Uterus (tissue), 4 donors: ENCODE results near the gene ASPA. TPM values are rescaled to one million over a fixed set of nuclear protein-coding genes. Genes with fewer than 3 reads are reported as not detected.
"Not testable (repeated sequence)": the region's sequence is repeated elsewhere in the genome, so short reads cannot be mapped to it uniquely, and the experiment has no call there.

Experiments
- DNase-seq, 2 donors: peaks; one replicate each; pipeline ENCODE4 v3.0.0-alpha.2; 2019 to 2020
- H3K27ac ChIP-seq, 2 donors: fragments of 200-600 bp; sonication (generic); 1 replicate in 1 of 2; 2 replicates in 1 of 2; pipeline ENCODE4 v1.5.1; 2016 to 2018
- H3K27me3 ChIP-seq, 2 donors: fragments of 200-600 bp; sonication (generic); one replicate each; pipeline ENCODE4 v1.5.1; 2018 to 2019; ENCODE audit warnings: control low read depth in 1 of 2
- H3K36me3 ChIP-seq, 2 donors: fragments of 200-600 bp; sonication (generic); one replicate each; pipeline ENCODE4 v1.5.1; 2019; ENCODE audit warnings: control low read depth in 1 of 2
- H3K4me1 ChIP-seq, 2 donors: fragments of 200-600 bp; sonication (generic); one replicate each; pipeline ENCODE4 v1.5.1; 2018 to 2019; ENCODE audit warnings: control low read depth in 1 of 2
- H3K4me3 ChIP-seq, 2 donors: fragments of 200-600 bp; sonication (generic); 1 replicate in 1 of 2; 2 replicates in 1 of 2; pipeline ENCODE4 v1.5.1; 2018 to 2019; ENCODE audit warnings: mild to moderate bottlenecking in 1 of 2
- H3K9me3 ChIP-seq, 2 donors: fragments of 200-600 bp; sonication (generic); one replicate each; pipeline ENCODE4 v1.5.1; 2019; ENCODE audit warnings: control low read depth in 1 of 2
- CTCF ChIP-seq, 4 experiments: fragments of 200-600 bp in 2 of 4; fragments of 450-650 bp in 2 of 4; sonication (generic) in 2 of 4; IDR thresholded peaks; one replicate each; pipeline ENCODE4 v1.5.1; 2016 to 2019; ENCODE audit warnings: antibody characterized with exemption in 4 of 4, mild to moderate bottlenecking in 2 of 4, moderate library complexity in 1 of 4
- POLR2A ChIP-seq, 2 donors: fragments of 450-650 bp; IDR thresholded peaks; one replicate each; pipeline ENCODE4 v1.6.1; 2016; ENCODE audit warnings: antibody characterized with exemption in 2 of 2, mild to moderate bottlenecking in 1 of 2, moderate library complexity in 1 of 2
- intact Hi-C: fragments of 100-400 bp; cut with DNase I; formaldehyde crosslinking; loops from one replicate; pipeline ENCODE4 v1.15.1; 2023; ENCODE audit warnings: low total_unique reads
- total RNA-seq, 4 donors: library from RNA; depleted of rRNA in 3 of 4; stranded (reverse); fragments of >200 nt in 3 of 4; gene quantifications; one replicate each; pipeline versions ENCODE4 v1.1.0 to v1.2.4, GENCODE V29; 2014 to 2023
- donor health status: DM: yes; HTN: yes; CAD: no.

ASPA gene
- total RNA-seq, 4 donors from 2014 or later = 1.3 to 19.4 (median 12.1) TPM

DNA sequence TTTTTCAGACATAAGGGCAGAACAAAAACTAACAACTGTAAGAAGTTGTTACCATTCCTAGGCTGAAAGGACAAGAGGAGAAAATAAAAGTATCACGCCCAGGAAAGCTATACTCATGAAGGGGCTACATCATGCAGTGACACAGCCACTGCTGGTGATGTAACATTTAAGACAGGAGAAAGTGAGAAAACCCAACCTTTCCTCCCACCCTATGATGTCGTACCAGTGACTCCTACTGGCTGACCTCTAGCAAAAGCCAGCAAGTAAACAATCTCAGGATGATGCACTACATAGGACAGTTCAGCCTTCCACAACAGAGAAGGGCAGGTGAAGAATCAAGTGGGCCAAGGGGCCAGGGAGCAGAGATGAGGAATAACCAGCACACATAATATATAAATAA, 28.2 kb upstream of the ASPA start:
- H3K4me1 ChIP-seq = no peaks in the 10 kb centered on the region
- intact Hi-C loops = no loop called here
- no peak for TF ChIP-seq POLR2A (IDR thresholded peaks at IDR 0.05)
- no peak for TF ChIP-seq CTCF (IDR thresholded peaks at IDR 0.05)
- H3K27ac ChIP-seq = no peak overlapping the region
- H3K9me3 ChIP-seq = no peaks in the 10 kb centered on the region
- no peaks in the 10 kb centered on the region for H3K36me3 ChIP-seq
- no peaks in the 10 kb centered on the region for H3K27me3 ChIP-seq
- DNase-seq = no peak
- H3K4me3 ChIP-seq = no peak overlapping the region

DNA sequence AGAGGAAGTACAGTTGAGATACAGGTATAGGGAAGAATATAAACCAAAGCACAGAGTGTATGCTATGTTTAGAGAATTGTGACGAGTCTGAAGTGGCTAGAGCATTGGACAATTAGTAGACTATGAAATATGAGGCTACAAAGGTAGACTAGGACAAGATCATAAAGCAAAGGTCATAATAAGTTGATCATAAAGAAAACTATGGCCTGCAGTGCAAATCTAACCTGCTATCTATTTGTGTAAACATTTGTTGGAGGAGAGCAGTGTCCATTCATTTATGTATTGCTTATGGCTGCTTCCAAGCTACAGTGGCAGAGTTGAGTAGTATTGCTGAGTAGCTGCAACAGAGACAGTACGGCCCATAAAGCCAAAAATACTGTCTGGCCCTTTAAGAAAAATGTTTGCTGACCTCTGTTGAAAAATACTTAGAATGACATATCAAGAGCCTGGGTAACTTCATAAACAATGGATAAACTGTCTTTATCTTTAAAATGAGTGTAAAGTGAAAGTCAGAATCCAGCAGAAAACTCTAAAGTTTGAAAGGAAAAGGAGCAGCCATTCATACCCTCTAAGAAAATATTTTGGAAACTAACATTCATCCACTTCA, 27.6 kb upstream of the ASPA start:
- intact Hi-C loops = no loop called here
- Histone ChIP-seq H3K4me3 (no peak overlapping the region), H3K27me3 (no peaks in the 10 kb centered on the region), H3K36me3 (no peaks in the 10 kb centered on the region), H3K4me1 (no peaks in the 10 kb centered on the region), H3K27ac (no peak overlapping the region), H3K9me3 (no peaks in the 10 kb centered on the region)
- no peak for TF ChIP-seq CTCF (IDR thresholded peaks at IDR 0.05)
- no peak for TF ChIP-seq POLR2A (IDR thresholded peaks at IDR 0.05)
- no peak for DNase-seq

GRCh38 chr17:3466355-3466754, 9.4 kb upstream of the ASPA start:
- H3K9me3 ChIP-seq, intact Hi-C loops, H3K27me3 ChIP-seq, H3K36me3 ChIP-seq, H3K4me1 ChIP-seq, H3K27ac ChIP-seq, H3K4me3 ChIP-seq, DNase-seq: not testable (repeated sequence)

- no peak for TF ChIP-seq CTCF (IDR thresholded peaks at IDR 0.05)
- no peak for TF ChIP-seq POLR2A (IDR thresholded peaks at IDR 0.05)
- H3K4me1 ChIP-seq = no peaks in the 10 kb centered on the region
- intact Hi-C loops = no loop called here
- no peaks in the 10 kb centered on the region for H3K36me3 ChIP-seq
- no peak for DNase-seq
- H3K9me3 ChIP-seq = no peaks in the 10 kb centered on the region
- H3K4me3 ChIP-seq = no peak overlapping the region
- no peak overlapping the region for H3K27ac ChIP-seq
- H3K27me3 ChIP-seq = no peaks in the 10 kb centered on the region
These were observed 6.3 kb upstream of the ASPA start for GRCh38 chr17:3469529-3469928.

- no peaks in the 10 kb centered on the region for H3K27me3 ChIP-seq
- TF ChIP-seq POLR2A (IDR thresholded peaks at IDR 0.05) = no peak
- H3K4me1 ChIP-seq = no peaks in the 10 kb centered on the region
- DNase-seq = no peak
- intact Hi-C loops = no loop called here
- H3K4me3 ChIP-seq = no peak within 1 kb of the TSS
- no peaks in the 10 kb centered on the region for H3K9me3 ChIP-seq
- no peak within 1 kb of the TSS for H3K27ac ChIP-seq
- no peaks in the 10 kb centered on the region for H3K36me3 ChIP-seq
These were observed 4.2 kb upstream of the ASPA start, which contains the start of gene SPATA22 for GRCh38 chr17:3471599-3471998. Gene SPATA22 (minus strand): TSS chr17:3471819. CDS start chr17:3469325, 2,494 bp downstream.

DNA sequence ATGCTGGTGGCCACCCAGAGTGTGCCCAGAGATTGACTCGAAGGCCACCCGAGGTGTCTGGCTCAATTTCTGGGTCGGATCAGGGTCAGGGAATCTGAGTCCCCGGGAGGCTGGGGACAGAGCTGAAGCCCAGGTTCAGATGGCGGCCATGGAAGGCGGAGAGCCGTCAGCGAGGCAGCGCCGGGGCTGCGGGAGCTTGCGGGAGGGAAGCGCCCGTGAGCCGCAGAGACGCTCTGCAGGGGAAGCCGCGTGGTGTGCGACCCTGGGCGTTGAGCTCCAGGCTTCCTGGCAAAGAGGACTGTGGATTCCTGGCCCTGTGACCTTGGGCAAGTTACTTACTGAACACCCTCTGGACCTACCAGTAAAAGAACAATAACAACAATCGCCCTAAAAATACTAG, 3.7 kb upstream of the ASPA start:
- H3K27me3 ChIP-seq = no peaks in the 10 kb centered on the region
- no peaks in the 10 kb centered on the region for H3K36me3 ChIP-seq
- H3K4me3 ChIP-seq = no peak overlapping the region
- H3K4me1 ChIP-seq = no peaks in the 10 kb centered on the region
- no peak overlapping the region for H3K27ac ChIP-seq
- TF ChIP-seq CTCF (IDR thresholded peaks at IDR 0.05) (no peak), POLR2A (IDR thresholded peaks at IDR 0.05) (no peak)
- no peaks in the 10 kb centered on the region for H3K9me3 ChIP-seq
- DNase-seq = no peak
- intact Hi-C loops = no loop called here
